SU-DHL-6 (cell line): ENCODE data around the gene ADM2.

Experiments used
- H2AFZ ChIP-seq: fragments of 200-600 bp; sonication (generic); 2 replicates; pipeline ENCODE4 v1.6.1; 2014; ENCODE audit warnings: low read depth, mild to moderate bottlenecking, moderate library complexity, mixed read lengths, antibody characterized with exemption, low read length; ENCODE audit not compliant: severe bottlenecking
- H3F3A ChIP-seq: fragments of 200-600 bp; shearing (Covaris generic); 2 replicates; pipeline ENCODE4 v1.6.0; 2016; ENCODE audit warnings: antibody characterized with exemption, mild to moderate bottlenecking; ENCODE audit not compliant: insufficient read depth
- H3K27ac ChIP-seq: fragments of 200-600 bp; sonication (generic); 2 replicates; pipeline ENCODE4 v1.5.1; 2016; ENCODE audit warnings: low read depth, mild to moderate bottlenecking, low read length, moderate library complexity, mixed read lengths
- H3K27me3 ChIP-seq: fragments of 200-600 bp; sonication (generic), shearing (Covaris generic); 2 replicates; pipeline ENCODE4 v1.6.0; 2014; ENCODE audit warnings: mild to moderate bottlenecking, low read length
- H3K36me3 ChIP-seq: fragments of 200-600 bp; sonication (generic); 2 replicates; pipeline ENCODE4 v1.6.1; 2014; ENCODE audit warnings: mild to moderate bottlenecking, low read length, mixed read lengths
- H3K4me2 ChIP-seq: fragments of 300-600, 200-600 bp; shearing (Covaris generic), sonication (generic); 2 replicates; pipeline ENCODE4 v1.6.0; 2014; ENCODE audit warnings: low read length, low read depth, mild to moderate bottlenecking; ENCODE audit not compliant: poor library complexity, severe bottlenecking
- H3K4me3 ChIP-seq: fragments of 200-600 bp; sonication (generic); 2 replicates; pipeline ENCODE4 v1.5.1; 2014; ENCODE audit warnings: antibody characterized with exemption, low read length, mild to moderate bottlenecking, mixed read lengths; ENCODE audit not compliant: insufficient read depth, poor library complexity, severe bottlenecking
- H3K79me2 ChIP-seq: fragments of 200-600 bp; sonication (generic); 2 replicates; pipeline ENCODE4 v1.6.1; 2014; ENCODE audit warnings: mild to moderate bottlenecking, low read length, moderate library complexity; ENCODE audit not compliant: insufficient read depth
- H3K9ac ChIP-seq: fragments of 200-600 bp; sonication (generic); 2 replicates; pipeline ENCODE4 v1.7.0; 2014; ENCODE audit warnings: mild to moderate bottlenecking, low read length
- H3K9me2 ChIP-seq: fragments of 200-600 bp; sonication (generic); replicated peaks from 2 replicates; pipeline ENCODE4 v1.6.1; 2014; ENCODE audit warnings: low read length; ENCODE audit not compliant: insufficient read depth
- H3K9me3 ChIP-seq: fragments of 200-600 bp; sonication (generic); 2 replicates; pipeline ENCODE4 v1.6.1; 2014; ENCODE audit warnings: low read length, mixed read lengths; ENCODE audit not compliant: insufficient read depth
- H4K20me1 ChIP-seq: fragments of 200-600 bp; sonication (generic); 2 replicates; pipeline ENCODE4 v1.6.1; 2014; ENCODE audit warnings: low read depth, mild to moderate bottlenecking, antibody characterized with exemption, low read length, moderate library complexity, mixed read lengths
- EZH2phosphoT487 ChIP-seq: fragments of 200-600 bp; sonication (generic), shearing (Covaris generic); conservative IDR thresholded peaks from 2 replicates; pipeline ENCODE4 v1.6.1; 2018; ENCODE audit warnings: mild to moderate bottlenecking, antibody characterized with exemption, low read length, moderate library complexity, mixed read lengths
- TF ChIP-seq, protein P1 (sequence below): fragments of 200-600 bp; sonication (generic); IDR thresholded peaks from one replicate; pipeline ENCODE4 v1.5.1; 2017; ENCODE audit warnings: antibody characterized with exemption, mild to moderate bottlenecking, low read length, moderate library complexity; ENCODE audit not compliant: insufficient read depth, poor library complexity, severe bottlenecking

ADM2 gene

DNA sequence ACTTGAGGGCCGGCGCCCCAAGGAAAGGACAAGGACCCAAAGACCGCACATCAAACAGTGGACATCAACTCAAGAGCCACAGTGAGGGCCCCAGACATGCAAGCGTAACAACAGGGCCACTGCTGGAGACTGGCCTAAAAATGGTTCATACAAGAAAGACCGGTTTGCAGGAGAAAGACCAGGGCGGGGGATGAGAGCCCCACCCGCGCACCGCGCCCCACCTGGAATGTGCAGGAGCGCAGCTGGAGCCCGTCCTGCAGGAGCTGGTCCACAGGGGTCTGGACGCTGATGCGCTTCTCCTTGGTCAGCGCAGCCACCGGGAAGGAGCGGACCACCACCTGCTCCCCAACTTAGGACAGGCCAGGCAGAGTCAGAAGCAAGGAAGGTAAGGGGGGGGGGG, 20.4 kb upstream of the ADM2 start:
- H3K9ac ChIP-seq: no peak overlapping the region
- no peak overlapping the region for H2AFZ ChIP-seq
- no peaks in the 10 kb centered on the region for H3K9me3 ChIP-seq
- H4K20me1 ChIP-seq: no peaks in the 10 kb centered on the region
- no peak overlapping the region for H3K4me2 ChIP-seq
- H3K27me3 ChIP-seq: no peaks in the 10 kb centered on the region
- H3K9me2 ChIP-seq: no peaks in the 10 kb centered on the region
- no peak overlapping the region for H3K4me3 ChIP-seq
- no peak overlapping the region for H3K27ac ChIP-seq
- peaks cover 4% of the 10 kb centered on the region; the same call in 1 of the 2 replicates for H3K36me3 ChIP-seq
- no peaks in the 10 kb centered on the region for H3K79me2 ChIP-seq
- no peak for TF ChIP-seq EZH2phosphoT487
- TF ChIP-seq, protein P1, sequence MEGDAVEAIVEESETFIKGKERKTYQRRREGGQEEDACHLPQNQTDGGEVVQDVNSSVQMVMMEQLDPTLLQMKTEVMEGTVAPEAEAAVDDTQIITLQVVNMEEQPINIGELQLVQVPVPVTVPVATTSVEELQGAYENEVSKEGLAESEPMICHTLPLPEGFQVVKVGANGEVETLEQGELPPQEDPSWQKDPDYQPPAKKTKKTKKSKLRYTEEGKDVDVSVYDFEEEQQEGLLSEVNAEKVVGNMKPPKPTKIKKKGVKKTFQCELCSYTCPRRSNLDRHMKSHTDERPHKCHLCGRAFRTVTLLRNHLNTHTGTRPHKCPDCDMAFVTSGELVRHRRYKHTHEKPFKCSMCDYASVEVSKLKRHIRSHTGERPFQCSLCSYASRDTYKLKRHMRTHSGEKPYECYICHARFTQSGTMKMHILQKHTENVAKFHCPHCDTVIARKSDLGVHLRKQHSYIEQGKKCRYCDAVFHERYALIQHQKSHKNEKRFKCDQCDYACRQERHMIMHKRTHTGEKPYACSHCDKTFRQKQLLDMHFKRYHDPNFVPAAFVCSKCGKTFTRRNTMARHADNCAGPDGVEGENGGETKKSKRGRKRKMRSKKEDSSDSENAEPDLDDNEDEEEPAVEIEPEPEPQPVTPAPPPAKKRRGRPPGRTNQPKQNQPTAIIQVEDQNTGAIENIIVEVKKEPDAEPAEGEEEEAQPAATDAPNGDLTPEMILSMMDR: no peak
- H3F3A ChIP-seq: no peaks in the 10 kb centered on the region

DNA sequence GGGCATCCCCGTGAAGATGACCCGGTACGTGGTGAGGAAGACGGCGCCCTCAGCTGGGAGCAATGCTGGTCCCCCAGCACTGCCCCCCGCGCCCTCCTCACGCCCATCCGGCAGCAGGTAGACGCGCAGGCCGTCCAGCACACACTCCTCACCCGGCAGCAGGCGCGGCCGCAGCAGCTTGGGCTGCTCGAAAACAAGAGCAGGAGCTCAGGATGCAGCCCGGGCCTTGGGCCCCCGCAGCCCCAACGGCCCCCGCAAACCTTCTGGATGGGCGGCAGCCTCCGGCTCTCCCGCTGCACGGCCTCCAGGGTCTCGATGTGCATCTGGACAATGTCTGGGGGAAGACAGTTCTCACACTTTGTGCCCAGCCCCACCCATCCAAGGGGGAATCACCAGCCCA, 19.8 kb upstream of the ADM2 start:
- Histone ChIP-seq H3F3A (no peaks in the 10 kb centered on the region), H3K9me3 (no peaks in the 10 kb centered on the region), H3K4me2 (no peak overlapping the region), H2AFZ (no peak overlapping the region), H3K27me3 (no peaks in the 10 kb centered on the region), H3K9ac (no peak overlapping the region), H3K79me2 (no peaks in the 10 kb centered on the region), H3K9me2 (no peaks in the 10 kb centered on the region), H3K4me3 (no peak overlapping the region), H4K20me1 (no peaks in the 10 kb centered on the region), H3K27ac (no peak overlapping the region), H3K36me3 (peaks cover 4% of the 10 kb centered on the region; the same call in 1 of the 2 replicates)
- TF ChIP-seq, protein P1: no peak
- TF ChIP-seq EZH2phosphoT487: no peak

DNA sequence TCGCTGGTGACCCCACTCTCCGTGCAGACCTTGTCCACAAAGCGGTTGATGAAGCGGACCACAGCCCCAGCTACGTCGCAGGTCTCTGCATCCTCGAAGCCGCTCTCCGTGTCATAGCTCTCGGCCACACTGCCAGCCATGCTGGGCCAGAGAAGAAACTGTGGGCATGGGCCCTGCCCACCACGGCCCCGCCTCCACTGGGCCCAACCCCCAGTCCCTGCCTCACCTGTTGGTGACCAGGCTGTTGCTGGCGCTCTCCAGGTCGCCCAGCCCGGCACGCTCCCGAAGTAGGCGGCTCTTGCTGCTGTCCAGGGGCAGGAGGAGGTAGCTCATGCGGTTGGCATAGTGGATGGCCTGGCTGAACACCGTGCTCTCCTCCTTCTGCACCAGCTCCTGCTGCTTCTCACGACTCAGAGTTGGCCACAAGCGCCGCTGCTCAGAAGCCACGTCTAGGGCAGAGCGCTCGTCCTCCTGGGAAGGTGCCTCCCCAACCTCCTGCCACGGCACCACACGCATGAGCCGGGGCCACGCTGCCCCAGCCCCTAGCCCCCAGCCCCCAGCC, 19.3 kb upstream of the ADM2 start:
- H3F3A ChIP-seq: no peaks in the 10 kb centered on the region
- H2AFZ ChIP-seq: no peak overlapping the region
- H3K36me3 ChIP-seq: peaks cover 4% of the 10 kb centered on the region; the same call in 1 of the 2 replicates
- no peaks in the 10 kb centered on the region for H3K9me3 ChIP-seq
- H3K79me2 ChIP-seq: 0 out of 2 replicates have a peak, but pooled peaks cover 5% of the 10 kb centered on the region
- H3K9me2 ChIP-seq: no peaks in the 10 kb centered on the region
- H3K27me3 ChIP-seq: no peaks in the 10 kb centered on the region
- no peak overlapping the region for H3K4me3 ChIP-seq
- TF ChIP-seq, protein P1: no peak
- TF ChIP-seq EZH2phosphoT487: no peak
- H3K4me2 ChIP-seq: no peak overlapping the region
- no peak overlapping the region for H3K27ac ChIP-seq
- no peak overlapping the region for H3K9ac ChIP-seq
- H4K20me1 ChIP-seq: no peaks in the 10 kb centered on the region
